NK-92 (cell line): Measurements from ENCODE around the gene KYNU.
"Not testable (repeated sequence)": the region's sequence is repeated elsewhere in the genome, so short reads cannot be mapped to it uniquely, and the experiment has no call there.

Experiments
- DNase-seq: peaks from one replicate; lab custom pipeline; 2025; ENCODE audit not compliant: unreplicated experiment; lab: John Stamatoyannopoulos, UW

KYNU gene

GRCh38 chr2:142997231-142997630 lies 119.8 kb downstream of the KYNU start:
- DNase-seq = no peak

DNA sequence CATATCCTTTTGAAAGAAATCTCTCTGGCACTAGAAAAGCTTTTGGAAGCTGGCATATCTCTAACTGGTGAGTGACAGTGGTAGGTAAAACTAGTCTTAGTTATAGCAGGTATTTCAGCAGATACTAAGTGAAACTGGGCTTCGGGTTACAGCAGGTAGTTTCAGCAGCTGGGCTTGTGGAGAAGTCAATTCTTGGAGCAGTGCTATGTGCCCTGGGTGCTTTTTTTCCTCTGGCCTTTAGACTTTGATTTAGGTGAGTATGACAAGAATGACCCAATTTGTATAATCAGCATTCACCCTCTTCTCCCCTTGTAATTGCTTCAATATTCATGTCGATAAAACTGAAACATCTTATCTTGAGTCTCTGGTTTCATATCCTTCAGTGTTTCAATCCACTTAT lies 123.1 kb downstream of the KYNU start:
- no peak for DNase-seq

DNA sequence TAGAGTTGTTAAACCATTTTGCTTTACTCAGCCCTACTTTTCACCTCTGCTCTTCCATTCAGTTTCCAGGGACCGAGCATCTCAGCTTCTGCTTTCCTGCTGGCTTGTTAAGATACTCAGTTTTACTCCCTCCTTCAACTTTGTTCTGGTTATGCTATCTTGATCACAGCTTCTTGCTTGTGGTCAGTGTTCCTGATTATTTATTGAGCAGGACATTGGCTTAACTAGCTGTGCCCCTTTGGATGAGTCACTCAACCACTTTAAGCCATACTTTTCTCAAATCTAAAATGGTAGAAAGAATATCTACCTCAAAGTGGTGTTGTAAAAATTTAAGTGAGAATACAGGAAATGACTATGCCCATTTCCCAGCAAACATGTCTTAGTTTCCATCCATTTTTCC lies 124.0 kb downstream of the KYNU start:
- no peak for DNase-seq

DNA sequence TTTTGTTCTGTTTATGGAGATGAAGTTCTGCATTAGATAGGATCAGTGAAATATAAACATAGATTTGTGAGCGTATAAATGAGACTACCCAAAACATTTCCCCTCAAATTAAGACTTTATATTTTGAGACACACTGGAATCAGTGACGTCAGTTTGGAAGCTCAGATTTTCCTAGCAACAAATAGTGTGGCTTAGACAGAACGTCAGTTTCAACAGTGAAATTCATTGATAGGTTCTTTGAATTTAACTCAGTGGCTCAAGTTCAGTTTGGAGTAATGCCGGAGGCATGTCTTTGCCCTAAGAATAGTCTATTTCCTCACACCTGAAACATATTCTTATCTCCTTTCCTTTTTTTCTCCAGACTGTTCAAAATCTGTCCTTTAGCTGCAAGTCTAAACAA lies 138.2 kb downstream of the KYNU start:
- DNase-seq = no peak

DNA sequence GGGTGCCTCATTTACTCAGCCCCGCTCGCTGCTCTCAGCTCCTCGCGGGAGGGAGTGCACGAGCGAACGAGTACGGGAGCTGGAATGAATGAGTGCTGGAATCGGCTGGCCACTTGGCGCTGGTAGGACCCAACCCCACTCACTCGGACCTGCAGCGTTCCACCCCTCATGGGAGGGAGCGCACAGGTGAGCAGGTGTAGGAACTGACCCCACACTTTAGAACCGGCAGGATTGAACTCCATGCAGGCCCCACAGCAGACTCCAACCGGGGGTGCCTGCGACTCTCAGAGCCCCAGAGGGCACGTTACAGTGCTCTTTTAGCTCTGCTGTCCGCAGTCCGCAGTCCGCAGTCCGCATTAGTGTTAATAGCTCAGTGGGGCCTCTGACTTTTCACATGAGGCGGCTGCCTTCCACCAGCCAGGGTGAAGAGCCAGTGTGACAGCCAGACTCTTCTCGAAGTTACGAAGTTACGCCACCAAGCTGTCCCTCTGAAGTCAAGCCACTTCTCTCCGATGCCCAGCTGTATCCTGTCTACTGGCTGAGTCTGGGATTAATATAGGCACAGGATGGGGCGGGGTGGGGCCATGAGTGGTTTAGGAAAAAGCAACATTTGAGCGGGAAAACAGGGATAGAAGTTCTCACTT lies 149.1 kb downstream of the KYNU start:
- DNase-seq = no peak

DNA sequence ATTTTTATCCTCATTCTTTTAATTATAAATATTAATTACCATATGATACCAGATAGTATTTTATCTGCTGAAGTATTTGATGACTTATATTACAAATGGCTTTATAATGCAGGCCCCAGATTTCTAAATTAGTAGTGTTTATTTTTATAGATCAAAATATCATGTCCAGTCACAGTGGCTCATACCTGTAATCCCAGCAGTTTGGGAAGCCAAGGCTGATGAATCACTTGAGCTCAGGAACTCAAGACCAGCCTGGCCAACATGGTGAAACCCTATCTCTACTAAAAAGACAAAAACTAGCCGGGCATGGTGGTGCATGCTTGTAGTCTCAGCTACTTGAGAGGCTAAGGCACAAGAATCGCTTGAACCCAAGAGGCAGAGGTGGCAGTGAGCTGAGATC lies 151.7 kb downstream of the KYNU start:
- no peak for DNase-seq

DNA sequence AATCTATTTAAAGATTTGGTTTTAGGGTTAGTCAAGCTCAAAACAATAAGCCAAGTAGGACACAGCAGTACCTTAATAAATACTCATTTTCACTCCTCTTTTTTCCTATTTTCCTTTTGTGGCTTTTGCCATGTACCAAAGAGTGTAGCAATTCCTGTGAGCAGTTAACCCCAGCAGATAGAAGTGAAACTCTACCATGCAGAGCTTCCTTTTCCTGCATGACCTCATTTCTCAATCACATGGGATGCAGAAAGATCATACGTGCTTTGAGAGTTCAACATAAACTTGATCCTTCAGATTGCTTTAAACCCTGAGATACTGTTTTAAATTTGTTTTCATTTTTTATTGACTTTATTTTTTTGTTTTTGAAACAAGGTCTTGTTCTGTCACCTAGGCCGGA lies 152.7 kb downstream of the KYNU start:
- DNase-seq = no peak

DNA sequence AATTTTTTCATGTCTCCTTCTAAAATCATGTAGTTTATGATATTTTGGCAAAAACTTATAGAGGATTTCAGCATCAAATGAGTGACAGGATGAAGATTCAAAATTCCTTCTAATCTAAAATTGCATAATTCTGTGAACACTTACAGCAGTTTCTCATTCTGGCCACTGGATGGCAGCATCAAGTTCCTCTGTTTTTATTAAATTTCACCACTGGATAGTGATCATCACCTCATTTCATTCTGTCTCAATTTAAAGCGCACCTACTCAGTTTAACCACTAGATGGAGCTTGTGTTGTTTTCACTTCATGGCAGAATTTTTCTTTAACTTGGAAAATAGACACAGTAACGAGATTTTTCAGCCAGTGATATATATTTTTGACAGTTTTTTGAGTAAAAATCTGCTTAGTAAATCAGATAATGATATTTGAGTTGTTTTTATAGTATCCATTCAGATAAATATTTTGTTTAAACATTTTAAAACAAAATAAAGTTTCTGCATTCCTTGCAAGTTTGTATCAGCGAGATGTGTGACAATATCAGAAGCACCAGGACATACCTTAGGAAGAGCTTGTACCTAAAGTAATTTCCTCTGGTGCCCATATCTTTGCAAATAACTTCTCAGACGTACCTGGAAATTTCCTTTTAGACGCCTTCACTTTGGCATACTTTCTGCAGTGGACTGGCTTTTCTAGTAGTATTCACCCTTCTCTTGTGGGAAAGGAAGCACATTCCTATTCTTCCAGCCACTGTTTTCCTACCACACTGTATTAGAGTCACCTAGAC lies 157.0 kb downstream of the KYNU start:
- DNase-seq = no peak

DNA sequence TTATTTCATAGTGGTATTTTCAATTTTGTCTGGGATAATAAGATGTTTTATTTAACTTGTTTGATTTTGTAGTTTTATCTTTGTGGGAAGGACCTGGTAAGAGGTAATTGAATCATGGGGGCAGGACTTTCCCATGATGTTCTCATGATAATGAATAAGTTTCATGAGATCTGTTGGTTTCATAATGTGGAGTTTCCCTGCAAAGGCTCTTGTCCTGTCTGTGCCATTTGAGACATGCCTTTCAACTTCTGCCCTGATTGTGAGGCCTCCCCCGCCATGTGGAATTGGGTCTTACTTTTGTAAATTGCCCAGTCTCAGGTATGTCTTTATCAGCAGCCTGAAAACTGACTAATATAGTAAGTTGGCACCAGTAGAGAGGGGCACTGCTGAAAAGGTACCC lies 174.0 kb downstream of the KYNU start:
- no peak for DNase-seq

DNA sequence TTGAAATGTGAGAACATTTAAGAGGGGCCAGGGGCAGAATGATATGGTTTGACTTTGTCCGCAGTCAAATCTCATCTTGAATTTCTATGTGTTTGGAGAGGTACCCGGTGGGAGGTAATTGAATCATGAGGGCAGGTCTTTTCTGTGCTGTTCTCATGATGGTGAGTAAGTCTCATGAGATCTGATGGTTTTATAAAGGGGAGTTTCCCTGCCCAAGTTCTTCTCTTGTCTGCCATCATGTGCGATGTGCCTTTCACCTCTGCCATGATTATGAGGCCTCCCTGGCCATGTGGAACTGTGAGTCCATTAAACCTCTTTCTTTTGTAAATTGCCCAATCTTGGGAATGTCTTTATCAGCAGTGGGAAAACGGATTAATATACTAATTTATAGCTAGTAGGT lies 176.0 kb downstream of the KYNU start:
- DNase-seq = not testable (repeated sequence)

DNA sequence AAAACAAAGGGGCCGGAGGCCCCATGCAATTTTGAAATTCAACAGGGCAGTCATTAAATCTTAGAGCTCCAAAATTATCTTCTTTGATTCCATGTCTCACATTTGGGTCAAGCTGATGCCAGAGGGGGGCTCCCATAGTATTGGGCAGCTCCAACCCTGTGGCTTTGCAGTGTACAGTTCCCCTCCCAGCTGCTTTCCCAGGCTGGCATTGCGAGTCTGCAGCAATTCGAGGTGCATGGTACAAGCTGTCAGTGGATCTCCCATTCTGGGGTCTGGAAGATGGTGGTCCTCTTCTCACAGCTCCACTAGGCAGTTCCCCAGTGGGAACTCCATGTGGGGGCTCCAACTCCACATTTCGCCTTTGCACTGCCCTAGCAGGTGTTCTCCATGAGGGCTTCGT lies 179.1 kb downstream of the KYNU start:
- no peak for DNase-seq

GRCh38 chr2:143058851-143059250 lies 181.4 kb downstream of the KYNU start:
- DNase-seq = no peak

GRCh38 chr2:143063612-143064200 lies 186.2 kb downstream of the KYNU start:
- DNase-seq = no peak

DNA sequence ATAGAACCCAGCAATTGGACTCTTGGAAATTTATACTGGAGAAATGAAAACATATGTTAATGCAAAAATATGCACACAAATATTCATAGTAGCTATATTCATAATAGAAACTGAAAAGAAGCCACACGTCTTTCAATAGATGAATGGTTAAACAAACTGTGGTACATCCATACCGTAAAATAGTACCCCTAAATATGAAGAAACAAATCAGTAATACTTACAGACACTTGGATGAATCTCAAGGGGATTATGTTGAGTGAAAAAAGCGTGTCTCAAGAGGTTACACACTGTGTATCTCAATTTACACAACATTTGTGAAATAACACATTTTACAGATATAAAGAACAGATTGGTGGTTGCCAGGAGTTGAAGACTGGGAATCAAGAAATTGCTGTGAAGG lies 190.6 kb downstream of the KYNU start:
- DNase-seq = no peak

DNA sequence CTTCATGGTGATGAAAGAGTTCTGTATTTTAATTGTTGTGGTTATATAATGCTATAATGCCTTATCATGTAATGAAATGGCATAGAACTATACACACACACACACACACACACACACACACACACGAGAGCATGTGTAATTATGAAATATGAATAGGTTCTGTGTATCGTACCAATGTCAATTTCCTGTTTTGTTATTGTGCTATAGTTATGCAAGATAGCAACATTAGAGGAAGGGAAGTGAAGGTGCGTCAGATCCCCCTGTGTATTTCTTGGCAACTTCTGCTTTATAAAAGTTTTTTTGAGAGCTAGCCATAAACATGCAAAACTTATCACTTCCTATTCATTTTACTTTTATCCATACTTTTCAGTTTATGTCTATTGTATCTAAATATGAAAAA lies 191.0 kb downstream of the KYNU start:
- DNase-seq = no peak

- DNase-seq = no peak
These were observed 193.2 kb downstream of the KYNU start for GRCh38 chr2:143070704-143071103.

GRCh38 chr2:143071185-143071876 lies 193.9 kb downstream of the KYNU start:
- no peak for DNase-seq

GRCh38 chr2:143074913-143075312 lies 197.4 kb downstream of the KYNU start:
- DNase-seq = not testable (repeated sequence)

DNA sequence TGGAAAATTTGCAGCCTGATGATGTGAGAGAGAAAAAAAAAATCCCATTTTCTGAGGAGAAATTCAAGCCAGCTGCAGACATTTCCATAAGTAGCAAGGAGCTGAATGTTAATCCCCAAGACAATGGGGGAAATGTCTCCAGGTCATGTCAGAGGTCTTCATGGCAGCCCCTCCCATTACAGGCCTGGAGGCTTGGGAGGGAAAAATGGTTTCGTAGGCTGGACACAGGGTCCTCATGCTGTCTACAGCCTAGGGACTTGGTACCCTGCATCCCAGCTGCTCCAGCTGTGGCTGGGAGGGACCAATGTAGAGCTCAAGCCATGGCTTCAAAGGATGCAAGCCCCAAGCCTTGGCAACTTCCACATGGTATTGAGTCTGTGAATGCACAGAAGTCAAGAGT lies 198.2 kb downstream of the KYNU start:
- no peak for DNase-seq

- no peak for DNase-seq
These were observed 200.6 kb downstream of the KYNU start for GRCh38 chr2:143078104-143078503.

DNA sequence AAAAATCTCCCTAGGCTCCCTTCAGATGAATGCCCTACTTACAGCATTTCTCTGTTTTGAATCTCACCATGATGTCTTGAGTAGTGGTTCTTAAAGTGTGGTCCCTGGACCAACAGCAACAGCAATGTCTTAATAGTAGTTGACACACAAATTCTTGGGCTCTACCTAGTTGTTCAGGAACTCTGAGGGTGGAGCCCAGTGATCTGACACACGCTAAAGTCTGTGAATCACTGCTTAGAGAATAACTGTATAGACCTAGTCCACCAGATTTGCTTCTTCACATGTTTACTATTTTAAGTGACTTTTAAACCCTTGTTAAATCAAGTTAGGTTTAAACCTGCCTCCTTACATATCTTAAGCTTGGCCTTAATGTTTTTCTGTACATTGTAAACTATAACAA lies 204.2 kb downstream of the KYNU start:
- DNase-seq = no peak

GRCh38 chr2:143083636-143084035 lies 206.2 kb downstream of the KYNU start:
- DNase-seq = no peak
